ENCODE data around the gene POU6F1. TPM values are rescaled to one million over a fixed set of nuclear protein-coding genes. Genes with fewer than 3 reads are reported as not detected.

Gene POU6F1
- total RNA-seq, 1 experiment from 2014 or later = 6.9 TPM

GRCh38 chr12:51160814-51161459, 56.9 kb downstream of the POU6F1 start:
- no peak overlapping the region for H3K4me3 ChIP-seq (ENCODE audit: low read length)
- H2AFZ ChIP-seq (ENCODE audit: low read length) = no peak overlapping the region
- BruUV-seq (replicated peaks) = no TSS peak
- no peak overlapping the region for H3K4me2 ChIP-seq (ENCODE audit: low read length)
- no peak overlapping the region for H3K9ac ChIP-seq (ENCODE audit: low read length)
- no peaks in the 10 kb centered on the region for H3K9me2 ChIP-seq (replicated peaks; ENCODE audit: low read length)
- ChIA-PET POLR2A (ENCODE audit: unreplicated experiment) (no interaction called here), CTCF (no interaction called here)
- H4K20me1 ChIP-seq (ENCODE audit: low read length) = no peaks in the 10 kb centered on the region
- peaks cover 12% of the 10 kb centered on the region for H3K79me2 ChIP-seq (ENCODE audit: low read length)
- H3K36me3 ChIP-seq (ENCODE audit: low read depth, low read length) = no peaks in the 10 kb centered on the region
- H3K27ac ChIP-seq (ENCODE audit: low read length) = no peak overlapping the region
- ATAC-seq (no peak), DNase-seq (no peak)
- no peaks in the 10 kb centered on the region for H3K4me1 ChIP-seq (ENCODE audit: insufficient read depth, low read length)
- TF ChIP-seq EZH2 (IDR thresholded peaks at IDR 0.05; ENCODE audit: low read length, unreplicated experiment) (no peak), EZH2phosphoT487 (IDR thresholded peaks at IDR 0.05; ENCODE audit: borderline replicate concordance, low read length) (no peak), CTCF (conservative IDR thresholded peaks at IDR 0.05; ENCODE audit: low read depth, low read length) (no peak)
- H3K9me3 ChIP-seq (ENCODE audit: low read length) = no peaks in the 10 kb centered on the region
- H3F3A ChIP-seq (ENCODE audit: low read length, unreplicated experiment) = no peaks in the 10 kb centered on the region
- no peaks in the 10 kb centered on the region for H3K27me3 ChIP-seq (ENCODE audit: low read length)
- intact Hi-C loops (cut with micrococcal nuclease) = no loop called here

DNA sequence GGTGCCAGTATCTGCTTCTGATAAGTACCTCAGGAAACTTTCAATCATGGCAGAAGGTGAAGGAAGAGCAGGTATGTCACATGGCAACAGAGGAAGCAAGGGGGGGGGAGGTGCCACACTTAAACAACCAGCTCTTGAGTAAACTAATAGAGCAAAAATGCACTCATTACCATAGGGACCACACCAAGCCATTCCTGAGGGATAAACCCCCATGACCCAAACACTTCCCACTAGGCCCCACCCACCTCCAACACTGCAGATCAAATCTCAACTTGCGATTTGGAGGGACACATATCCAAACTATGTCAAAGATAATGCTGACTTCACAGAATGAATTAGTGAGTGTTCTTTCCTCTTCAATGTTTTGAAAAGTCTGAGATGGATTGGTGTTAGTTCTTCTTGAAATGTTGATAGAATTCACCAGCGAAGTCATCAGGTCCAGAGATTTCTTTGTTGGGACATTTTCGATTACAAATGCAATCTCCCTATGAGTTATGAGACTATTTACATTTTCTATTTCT, 61.6 kb downstream of the POU6F1 start:
- H3K4me3 ChIP-seq (ENCODE audit: low read length) = no peak overlapping the region
- no peak overlapping the region for H2AFZ ChIP-seq (ENCODE audit: low read length)
- TF ChIP-seq CTCF (conservative IDR thresholded peaks at IDR 0.05; ENCODE audit: low read depth, low read length) (no peak), EZH2phosphoT487 (IDR thresholded peaks at IDR 0.05; ENCODE audit: borderline replicate concordance, low read length) (no peak), EZH2 (IDR thresholded peaks at IDR 0.05; ENCODE audit: low read length, unreplicated experiment) (no peak)
- no peaks in the 10 kb centered on the region for H3K79me2 ChIP-seq (ENCODE audit: low read length)
- no peaks in the 10 kb centered on the region for H3K27me3 ChIP-seq (ENCODE audit: low read length)
- H4K20me1 ChIP-seq (ENCODE audit: low read length) = no peaks in the 10 kb centered on the region
- no peak overlapping the region for H3K27ac ChIP-seq (ENCODE audit: low read length)
- intact Hi-C loops (cut with micrococcal nuclease) = no loop called here
- ATAC-seq (no peak), DNase-seq (no peak)
- no peaks in the 10 kb centered on the region for H3K9me3 ChIP-seq (ENCODE audit: low read length)
- no peak overlapping the region for H3K9ac ChIP-seq (ENCODE audit: low read length)
- BruUV-seq (replicated peaks) = no TSS peak
- H3F3A ChIP-seq (ENCODE audit: low read length, unreplicated experiment) = no peaks in the 10 kb centered on the region
- H3K4me1 ChIP-seq (ENCODE audit: insufficient read depth, low read length) = no peaks in the 10 kb centered on the region
- no peak overlapping the region for H3K4me2 ChIP-seq (ENCODE audit: low read length)
- POLR2A ChIA-PET (ENCODE audit: unreplicated experiment) = no interaction called here
- CTCF ChIA-PET = no interaction called here
- H3K9me2 ChIP-seq (replicated peaks; ENCODE audit: low read length) = no peaks in the 10 kb centered on the region
- no peaks in the 10 kb centered on the region for H3K36me3 ChIP-seq (ENCODE audit: low read depth, low read length)

DNA sequence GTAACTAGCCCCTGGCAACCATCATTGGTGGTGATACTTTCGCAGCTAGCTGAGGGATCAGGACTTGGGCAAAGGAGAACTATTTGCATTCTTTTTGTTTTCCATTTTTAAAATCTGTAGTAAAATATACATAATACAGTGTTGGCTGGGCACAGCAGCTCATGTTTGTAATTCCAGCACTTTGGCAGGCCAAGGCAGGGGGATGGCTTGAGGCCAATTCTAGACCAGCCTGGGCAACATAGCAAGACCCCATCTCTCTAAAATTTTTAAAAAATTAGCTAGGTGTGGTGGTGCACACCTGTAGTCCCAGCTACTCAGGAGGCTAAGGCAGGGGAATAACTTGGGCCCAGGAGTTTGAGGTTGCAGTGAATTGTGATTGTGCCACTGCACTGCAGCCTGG, 64.9 kb downstream of the POU6F1 start:
- ATAC-seq (no peak), DNase-seq (no peak)
- Histone ChIP-seq H3K9me2 (replicated peaks; ENCODE audit: low read length) (no peaks in the 10 kb centered on the region), H3K4me2 (ENCODE audit: low read length) (no peak overlapping the region), H2AFZ (ENCODE audit: low read length) (no peak overlapping the region), H4K20me1 (ENCODE audit: low read length) (no peaks in the 10 kb centered on the region), H3K36me3 (ENCODE audit: low read depth, low read length) (no peaks in the 10 kb centered on the region), H3K4me1 (ENCODE audit: insufficient read depth, low read length) (no peaks in the 10 kb centered on the region), H3K4me3 (ENCODE audit: low read length) (no peak overlapping the region), H3K27me3 (ENCODE audit: low read length) (no peaks in the 10 kb centered on the region), H3K9ac (ENCODE audit: low read length) (no peak overlapping the region), H3K79me2 (ENCODE audit: low read length) (no peaks in the 10 kb centered on the region), H3K9me3 (ENCODE audit: low read length) (no peaks in the 10 kb centered on the region), H3K27ac (ENCODE audit: low read length) (no peak overlapping the region), H3F3A (ENCODE audit: low read length, unreplicated experiment) (no peaks in the 10 kb centered on the region)
- BruUV-seq (replicated peaks) = no TSS peak
- CTCF ChIA-PET = no interaction called here
- POLR2A ChIA-PET (ENCODE audit: unreplicated experiment) = no interaction called here
- intact Hi-C loops (cut with micrococcal nuclease) = no loop called here
- no peak for TF ChIP-seq EZH2phosphoT487 (IDR thresholded peaks at IDR 0.05; ENCODE audit: borderline replicate concordance, low read length)
- TF ChIP-seq EZH2 (IDR thresholded peaks at IDR 0.05; ENCODE audit: low read length, unreplicated experiment) = no peak
- no peak for TF ChIP-seq CTCF (conservative IDR thresholded peaks at IDR 0.05; ENCODE audit: low read depth, low read length)

Measured in PC-3 (cell line).